Activated CD8-positive, alpha-beta memory T cell treated with anti-CD3 and anti-CD28 coated beads, Interleukin-2, amount 50 U/mL, for 4 hours (primary cell): ENCODE data around the gene CBFB.

Experiments
- DNase-seq: peaks from one replicate; pipeline ENCODE4 v3.0.0-alpha.2; 2020

The CBFB gene

DNA sequence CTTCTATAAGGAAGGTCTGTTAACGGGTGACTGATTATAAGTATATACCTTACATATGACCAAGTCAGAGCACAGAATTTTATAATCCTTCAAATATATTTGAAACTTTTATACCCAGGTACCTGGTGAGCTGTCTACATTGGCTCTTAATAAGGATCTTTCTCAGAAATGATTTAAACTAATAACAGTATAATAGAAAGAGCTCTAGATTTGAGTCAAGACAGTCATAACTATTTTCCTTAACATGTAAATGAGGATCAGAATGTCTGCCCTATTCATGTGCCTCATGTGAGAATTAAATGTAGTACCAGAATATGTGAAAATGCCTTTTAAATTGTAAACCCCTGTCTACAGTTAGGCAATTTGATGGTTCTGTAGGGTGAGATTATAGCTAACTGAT lies 14.5 kb downstream of the CBFB start:
- no peak for DNase-seq

DNA sequence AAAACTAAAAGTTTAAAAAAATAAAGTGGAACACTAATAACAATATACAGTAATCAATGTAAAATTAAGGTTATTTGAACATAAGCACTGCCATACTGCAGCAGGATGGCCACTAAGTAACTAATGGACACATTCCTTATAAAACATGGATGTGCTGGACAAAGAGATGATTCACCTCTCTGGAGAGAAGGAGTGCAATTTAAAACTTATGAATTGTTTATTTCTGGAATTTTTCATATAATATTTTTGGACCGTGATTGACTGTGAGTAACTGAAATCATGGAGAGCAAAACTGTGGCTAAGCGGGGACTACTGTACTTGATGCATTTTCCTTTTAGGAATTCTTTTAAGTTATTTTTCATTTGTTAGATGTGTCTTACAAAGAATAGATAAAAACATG lies 21.8 kb downstream of the CBFB start:
- DNase-seq: no peak

DNA sequence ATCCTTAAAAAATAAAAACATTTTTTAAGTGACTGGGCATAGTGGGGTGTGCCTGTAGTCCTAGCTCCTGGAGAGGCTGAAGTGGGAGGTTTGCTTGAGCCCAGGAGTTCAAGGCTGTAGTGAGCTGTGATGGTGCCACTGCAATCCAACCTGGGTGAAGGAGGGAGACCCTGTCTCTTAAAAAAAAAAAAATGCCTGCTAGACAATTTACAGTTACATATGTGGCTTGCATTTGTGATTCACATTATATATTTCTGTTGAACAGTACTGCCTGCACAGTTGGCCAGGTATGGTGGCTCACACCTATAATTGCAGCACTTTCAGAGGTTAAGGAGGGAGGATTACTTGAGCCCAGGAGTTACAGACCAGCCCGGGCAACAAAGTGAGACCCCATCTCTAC lies 23.4 kb downstream of the CBFB start:
- no peak for DNase-seq

DNA sequence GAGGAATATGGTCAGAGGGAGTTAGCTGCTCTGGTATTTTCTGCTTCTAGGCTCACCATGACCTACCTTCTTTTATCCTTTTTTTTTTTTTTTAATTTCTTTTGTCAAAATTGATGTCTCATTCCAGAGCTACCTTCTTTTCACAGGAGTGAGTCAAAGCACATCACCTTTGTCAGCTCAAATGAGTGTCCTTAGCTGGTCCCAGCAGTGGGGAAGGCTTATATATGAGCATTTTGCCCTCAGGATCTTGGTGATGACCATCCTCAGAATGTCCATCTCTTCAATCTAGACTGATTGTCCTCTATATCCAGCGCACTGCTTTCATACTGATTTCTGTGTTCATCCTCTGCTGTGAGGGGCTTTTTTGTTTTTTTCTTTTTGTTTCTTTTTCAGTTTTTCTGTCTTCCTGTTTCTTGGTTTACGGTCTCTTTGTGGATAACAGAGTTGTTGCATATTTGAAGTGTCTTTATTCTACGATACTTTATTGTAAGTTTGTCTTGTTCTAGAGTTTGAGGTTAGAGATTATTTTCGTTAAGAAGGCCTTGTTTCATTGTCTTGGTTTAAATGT lies 24.9 kb downstream of the CBFB start:
- no peak for DNase-seq

DNA sequence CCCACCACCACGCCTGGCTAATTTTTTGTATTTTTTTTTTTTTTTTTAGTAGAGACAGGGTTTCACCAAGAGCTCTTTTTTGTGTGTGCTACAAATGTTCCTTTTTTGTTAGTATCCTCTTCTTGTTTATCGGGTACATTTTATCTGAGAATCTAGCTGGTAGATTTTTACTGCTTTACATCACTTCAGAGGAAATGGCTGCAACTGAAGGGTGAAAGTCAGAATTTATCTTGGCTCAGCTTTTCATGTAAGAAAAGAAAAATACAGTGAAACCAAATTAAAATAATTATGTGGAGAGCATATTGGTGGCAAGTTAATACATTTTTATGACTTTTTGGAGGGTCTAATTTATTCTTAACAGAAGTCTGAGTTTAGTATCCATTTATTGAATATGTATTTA lies 26.0 kb downstream of the CBFB start:
- no peak for DNase-seq

DNA sequence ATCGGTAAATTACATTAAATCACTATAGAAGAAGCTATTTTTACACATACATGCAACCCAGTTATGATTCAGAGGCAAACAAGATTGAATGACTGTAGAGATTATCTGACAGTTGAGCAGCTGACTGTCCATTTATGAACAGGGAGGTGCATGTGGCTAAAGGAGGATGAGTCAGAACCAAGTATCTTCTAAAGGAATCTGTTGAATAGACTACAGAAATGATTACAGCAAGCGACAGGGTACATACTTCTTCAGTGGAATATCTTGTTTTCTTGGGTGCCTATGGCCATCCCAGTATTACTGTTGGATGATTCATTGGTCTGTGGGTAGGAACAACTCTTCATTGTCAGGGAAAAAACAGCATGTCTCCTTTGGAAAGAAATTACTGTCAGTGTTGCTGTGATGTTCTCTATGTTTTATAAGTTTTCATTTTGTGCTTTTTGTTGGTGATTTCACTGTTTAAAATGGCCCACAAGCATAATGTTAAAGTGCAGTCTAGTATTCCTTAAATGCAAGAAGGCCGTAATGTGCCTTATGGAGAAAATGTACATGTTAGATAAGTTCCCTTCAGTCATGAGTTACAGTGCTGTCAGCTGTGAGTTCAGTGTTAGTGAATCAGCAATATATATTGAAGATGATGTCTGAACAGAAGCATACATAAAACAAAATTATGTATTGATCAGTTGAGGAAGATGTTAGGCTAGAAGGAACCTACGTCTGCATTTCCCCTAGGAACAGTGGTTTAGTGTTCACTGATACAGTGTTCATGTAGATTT lies 27.0 kb downstream of the CBFB start:
- DNase-seq: no peak

DNA sequence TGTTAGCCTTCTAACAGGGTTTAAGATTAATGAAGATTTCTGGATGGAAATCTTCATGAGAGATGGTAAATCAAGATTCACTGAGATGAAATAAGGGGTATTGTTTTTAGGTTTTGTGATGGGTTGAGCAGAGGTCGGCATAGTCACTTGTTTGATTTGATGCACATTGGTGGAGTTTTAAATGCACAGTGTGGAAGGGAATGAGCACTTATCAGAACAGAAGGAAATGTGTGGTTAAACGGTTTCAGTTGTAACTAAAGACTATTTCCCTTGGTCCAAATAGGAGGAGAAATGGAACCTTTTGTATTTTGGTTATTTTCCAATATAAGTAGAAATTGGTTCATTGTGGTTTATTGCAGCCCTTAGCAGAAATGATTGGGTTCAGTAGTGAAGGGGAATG lies 34.1 kb downstream of the CBFB start:
- DNase-seq: no peak

DNA sequence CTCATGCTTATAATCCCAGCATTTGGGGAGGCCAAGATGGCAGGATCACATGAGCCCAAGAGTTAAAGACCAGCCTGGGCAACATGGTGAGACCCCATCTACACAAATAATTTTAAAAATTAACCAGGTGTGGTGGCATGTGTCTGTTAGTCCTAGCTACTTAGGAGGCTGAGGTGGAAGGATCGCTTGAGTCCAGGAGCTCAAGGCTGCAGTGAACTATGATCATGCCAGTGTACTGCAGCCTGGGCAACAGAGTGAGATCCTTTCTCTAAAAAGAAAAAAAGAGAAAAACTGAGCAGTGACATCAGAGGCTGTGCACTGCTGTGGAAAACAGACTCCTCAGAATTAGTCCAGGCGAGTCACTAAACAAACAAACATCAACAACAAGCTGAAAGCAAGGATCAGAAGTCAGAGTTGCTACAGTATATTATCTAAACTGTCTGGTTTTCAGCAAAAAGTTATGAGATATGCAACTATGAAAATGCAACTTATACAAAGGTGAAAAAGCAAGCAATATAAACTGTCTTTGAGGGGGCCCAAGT lies 39.3 kb downstream of the CBFB start:
- DNase-seq: no peak

DNA sequence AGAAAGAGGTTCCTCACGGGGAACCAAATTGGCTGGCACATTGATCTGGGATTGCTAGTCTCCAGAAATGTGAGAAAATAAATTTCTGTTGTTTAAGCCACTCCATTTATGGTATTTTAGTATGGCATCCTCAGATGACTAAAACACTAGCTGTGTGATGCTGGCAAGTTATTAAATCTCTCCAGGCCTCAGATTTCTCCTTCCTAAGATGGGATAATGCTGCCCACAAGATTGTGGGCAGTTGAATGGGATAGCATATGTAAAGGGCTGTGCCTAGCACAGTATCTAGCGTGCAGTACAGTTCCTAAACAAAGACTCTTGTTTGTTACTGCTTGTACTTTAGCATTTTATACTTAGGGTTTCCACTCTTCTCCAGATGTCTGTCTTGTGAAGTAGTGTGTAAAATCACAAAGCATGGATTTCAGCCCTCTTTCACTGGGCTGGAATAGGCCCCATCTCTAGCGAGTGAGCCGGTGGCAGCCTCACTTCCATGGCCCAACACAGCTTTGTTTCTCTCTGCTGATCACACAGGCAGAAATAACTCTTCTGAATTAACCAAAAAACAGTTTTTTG lies 42.6 kb downstream of the CBFB start:
- no peak for DNase-seq

DNA sequence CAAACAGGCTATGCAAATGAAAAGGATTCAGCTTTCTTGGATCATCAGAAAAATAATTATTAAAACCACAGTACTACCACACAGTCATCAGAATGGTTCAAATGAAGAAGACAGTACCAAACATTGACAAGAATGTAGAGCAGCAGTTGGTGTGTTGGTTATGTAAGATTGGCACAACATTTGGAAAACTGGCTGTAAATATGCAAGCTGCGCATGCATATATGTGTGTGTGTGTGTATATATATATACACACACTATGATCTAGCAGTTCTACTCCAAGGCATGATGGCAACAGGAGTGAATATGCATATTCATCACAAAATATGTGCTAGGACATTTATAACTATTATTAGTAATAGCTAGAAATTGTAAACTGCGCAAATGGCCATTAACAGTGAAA lies 46.4 kb downstream of the CBFB start:
- DNase-seq: no peak

DNA sequence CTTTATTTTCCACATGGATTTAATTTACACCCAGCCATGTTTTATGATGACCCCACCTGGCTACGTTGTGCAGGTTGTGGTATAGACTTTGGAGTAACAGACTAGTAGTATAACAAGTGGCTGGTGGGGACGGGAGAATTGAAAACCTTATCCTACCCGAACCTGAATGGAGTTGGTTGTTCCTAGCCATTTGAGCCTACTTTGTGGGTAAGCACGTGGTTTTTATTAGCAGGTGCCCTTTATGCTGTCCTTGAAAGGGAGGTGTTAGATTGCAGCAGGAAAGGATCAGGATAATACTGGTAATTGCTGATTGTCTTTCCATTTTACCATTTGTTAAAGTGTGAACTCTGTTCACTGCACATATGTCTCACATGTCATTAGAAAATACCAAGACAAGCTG lies 48.9 kb downstream of the CBFB start:
- DNase-seq: no peak

DNA sequence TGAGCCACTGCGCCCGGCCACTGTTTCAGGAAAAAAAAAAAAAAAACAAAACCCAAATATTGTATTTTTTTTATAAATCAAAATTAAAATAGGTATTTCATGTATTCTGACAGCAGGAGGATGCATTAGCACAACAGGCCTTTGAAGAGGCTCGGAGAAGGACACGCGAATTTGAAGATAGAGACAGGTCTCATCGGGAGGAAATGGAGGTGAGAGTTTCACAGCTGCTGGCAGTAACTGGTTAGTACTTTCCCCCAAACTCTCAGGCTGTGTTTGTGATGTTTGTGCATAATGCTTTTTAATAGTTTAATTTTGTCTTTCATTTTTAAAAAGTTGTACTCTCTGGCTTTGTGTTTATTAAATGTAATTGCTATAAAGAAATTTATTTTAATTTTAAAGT lies 53.2 kb downstream of the CBFB start:
- DNase-seq: no peak

DNA sequence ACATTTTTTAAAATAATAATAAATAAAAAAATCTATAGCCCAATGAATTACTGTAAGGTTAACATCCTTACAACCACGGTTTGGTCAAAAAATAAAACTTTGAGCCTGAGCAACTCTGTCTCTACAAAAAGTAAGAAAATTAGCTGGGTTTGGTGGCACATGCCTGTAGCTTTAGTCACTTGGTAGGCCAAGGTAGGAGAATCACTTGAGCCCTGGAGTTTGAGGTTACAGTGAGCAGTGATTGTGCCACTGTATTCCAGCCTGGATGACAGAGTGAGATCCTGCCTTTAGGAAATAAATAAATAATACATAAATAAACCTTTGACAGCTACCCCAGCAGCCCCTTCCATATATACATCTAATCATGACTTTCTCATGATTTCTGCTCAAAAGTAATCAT lies 53.9 kb downstream of the CBFB start:
- DNase-seq: no peak

DNA sequence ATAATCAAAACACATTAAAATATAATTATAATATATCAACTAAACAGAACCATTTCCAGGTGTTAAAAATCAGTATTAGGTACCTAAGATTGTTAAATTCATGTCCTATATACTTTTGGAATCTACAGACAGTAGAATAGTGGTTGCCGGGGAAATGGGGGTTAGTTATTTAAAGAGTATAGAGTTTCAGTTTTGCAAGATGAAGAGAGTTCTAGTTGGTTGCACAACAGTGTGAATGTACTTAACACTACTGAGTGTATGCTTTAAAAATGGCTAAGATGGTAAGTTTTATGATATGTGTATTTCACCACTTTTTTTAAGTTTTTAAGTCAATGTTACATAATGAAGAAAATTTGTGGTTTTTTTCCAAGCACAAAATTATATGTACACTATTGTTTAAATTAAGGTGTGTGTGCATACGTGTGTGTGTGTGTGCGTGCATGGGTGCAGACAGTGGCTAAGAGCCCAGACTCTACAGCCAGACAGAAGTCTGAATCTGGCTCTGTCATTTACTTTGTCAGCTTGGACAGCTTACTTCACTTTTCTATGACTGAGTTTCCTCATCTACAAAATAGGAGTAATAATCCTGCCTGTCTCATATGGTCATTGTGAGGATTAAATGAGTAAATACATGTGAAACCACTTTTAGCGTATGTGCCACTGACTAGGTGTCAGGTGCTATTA lies 55.5 kb downstream of the CBFB start:
- no peak for DNase-seq

DNA sequence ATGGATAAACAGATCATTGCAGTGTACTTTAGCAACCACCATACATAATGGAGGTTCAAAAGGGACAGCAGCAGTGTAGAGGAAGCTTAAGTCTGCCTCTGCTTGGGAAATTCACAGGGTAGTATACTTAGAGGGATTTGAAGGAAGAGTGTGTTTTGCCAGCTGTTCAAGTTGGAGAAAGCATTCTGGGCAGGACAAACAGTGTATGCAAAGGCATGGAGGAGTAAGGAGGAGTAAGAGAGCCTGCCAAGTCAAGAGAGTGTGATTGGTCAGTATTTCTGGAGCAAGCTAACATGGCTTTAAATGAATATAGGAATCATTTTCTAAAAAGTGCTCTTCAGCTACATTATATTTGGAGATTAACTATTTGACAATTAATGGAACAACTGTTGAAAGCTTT lies 57.9 kb downstream of the CBFB start:
- no peak for DNase-seq

DNA sequence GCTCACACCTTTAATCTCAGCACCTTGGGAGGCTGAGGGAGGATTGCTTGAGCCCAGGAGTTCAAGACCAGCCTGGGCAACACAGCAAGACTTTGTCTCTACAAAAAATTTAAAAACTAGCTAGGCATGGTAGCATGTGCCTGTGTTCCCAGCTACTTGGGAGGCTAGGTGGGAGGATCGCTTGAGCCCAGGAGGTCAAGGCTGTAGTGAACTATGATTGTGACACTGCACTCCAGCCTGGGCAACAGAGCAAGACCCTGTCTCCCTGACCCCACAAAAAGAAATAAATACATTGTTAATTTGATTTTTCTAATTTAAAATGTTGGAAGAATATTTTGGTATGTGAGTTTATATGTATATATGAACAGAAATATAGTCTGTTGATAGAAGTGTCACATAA lies 58.3 kb downstream of the CBFB start:
- no peak for DNase-seq

DNA sequence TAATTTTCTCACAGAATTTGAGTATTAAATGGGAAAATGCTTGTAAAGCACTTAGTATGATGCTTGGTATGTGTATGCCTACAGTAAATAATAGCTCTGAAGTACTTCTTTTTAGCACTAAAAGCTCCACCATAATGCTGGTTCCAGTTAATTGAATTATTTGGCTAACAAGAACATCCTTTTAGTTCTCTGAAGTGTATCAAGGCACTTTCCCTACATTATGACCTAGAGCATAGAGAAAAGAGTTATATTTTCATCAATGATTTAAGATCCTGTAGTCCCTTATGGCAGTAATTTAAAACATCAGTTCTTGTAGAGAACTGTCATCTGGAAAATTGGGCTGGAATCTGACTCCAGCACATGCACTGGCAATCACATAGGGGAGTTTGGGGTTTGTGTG lies 58.9 kb downstream of the CBFB start:
- DNase-seq: no peak

DNA sequence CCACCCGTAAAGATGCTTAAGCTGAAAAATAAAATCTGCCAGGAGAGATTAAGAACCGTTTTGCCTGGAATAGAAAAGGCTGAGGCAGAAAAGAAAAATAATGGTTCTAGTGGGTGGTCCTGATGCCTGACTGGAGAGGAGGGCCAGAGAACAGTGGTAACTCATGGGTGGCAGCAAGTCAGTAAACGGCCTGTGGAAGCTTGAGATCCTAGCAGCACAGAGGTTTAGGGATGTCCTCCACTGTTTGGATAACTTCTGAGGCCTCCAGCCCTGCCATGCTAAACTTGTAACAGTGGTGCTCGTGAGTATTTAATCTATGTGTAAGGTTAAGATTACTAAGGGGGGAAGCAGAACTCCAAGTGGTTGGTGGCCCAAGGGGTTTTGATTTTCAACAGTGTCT lies 59.6 kb downstream of the CBFB start:
- no peak for DNase-seq

DNA sequence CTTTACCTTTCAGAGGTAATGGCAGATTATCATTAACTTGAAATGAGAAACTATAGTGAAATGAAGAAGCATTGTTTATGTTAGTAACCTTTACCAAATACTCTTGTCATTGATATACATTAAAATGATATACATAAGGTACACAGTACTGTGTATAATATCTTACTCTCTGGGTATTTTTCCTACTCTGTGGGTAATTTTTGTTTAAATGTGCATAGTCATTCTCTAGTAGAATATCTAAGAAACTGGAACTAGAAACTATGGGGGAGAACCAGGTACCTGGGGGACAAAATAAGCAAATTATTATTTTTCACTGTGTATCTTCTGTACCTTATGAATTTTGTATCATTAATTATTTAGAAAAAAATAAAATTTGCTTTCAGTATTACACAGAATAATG lies 60.2 kb downstream of the CBFB start:
- DNase-seq: no peak

DNA sequence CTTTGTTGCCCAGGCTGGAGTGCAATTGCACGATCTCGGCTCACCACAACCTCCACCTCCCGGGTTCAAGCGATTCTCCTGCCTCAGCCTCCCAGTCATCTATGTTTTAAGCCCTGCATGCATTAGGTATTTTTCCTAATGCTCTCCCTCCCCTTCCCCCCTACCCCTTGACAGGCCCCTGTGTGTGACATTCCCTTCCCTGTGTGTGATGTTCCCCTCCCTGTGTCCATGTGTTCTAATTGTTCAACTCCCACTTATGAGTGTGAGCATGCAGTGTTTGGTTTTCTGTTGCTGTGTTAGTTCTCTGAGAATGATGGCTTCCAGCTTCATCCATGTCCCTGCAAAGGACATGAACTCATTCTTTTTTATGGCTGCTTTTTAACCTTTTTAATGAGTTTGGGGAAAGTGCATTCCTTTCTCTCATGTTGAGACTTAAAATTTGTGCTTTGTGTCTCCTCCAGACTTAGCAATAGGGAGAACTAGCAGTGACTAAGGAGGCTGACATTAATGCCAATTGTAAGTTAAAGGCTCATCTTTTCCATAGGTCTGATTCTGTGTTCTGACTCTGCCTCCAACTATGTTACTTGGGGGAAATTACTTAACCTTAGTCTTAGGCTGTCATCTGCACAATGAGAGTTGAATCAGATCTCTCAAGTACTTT lies 63.1 kb downstream of the CBFB start:
- no peak for DNase-seq

DNA sequence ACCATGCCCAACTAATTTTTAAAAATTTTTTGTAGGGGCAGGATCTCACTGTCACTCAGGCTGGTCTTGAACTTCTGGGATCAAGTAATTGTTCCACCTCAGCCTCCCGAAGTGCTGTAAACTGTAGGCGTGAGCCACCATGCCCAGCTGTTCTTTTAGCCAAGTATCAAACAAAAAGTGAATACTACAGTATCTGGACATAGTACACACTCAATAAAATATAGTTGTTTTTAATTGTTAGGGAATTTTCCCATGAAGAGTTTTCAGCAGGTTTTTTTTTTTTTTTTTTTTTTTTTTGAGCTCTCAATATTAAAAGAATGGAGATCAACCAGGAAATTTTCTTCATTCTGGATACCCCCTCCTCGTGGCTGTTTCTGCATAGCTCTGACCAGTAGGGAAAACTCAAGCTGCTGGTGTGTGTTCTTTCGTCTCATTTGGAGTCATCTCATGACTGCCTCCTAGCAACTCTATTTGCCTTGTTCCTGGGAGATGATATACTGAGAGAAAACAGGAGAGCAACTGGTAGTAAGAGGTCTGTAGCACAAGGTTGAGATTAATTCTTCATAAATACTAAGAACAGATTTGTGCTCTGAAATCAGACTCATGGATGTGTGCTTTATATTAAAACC lies 64.3 kb downstream of the CBFB start:
- no peak for DNase-seq

DNA sequence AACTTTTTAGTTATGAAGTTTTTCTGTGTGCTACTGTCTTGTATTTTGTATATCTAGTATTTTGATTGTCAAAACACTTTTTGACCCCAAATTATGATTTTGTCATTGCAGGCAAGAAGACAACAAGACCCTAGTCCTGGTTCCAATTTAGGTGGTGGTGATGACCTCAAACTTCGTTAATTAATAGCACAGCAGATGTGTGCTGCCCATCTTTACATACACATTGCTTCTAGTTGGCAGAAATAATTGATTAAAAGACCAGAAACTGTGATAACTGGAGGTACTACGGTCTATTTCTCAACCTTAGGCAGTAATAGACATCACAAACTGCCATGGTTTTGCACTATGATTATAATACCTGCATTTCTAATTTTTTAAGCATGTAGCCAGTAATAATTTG lies 69.7 kb downstream of the CBFB start:
- DNase-seq: no peak
